Measurements from ENCODE around the gene MALSU1.

GRCh38 chr7:23254051-23254681, 45.0 kb upstream of the MALSU1 start:
- TF ChIP-seq CTCF (IDR thresholded peaks at IDR 0.05; ENCODE audit: low read length) (no peak), EZH2 (IDR thresholded peaks at IDR 0.05; ENCODE audit: borderline replicate concordance, low read length) (no peak)
